ENCODE results near the gene CDH22.

CDH22 gene

DNA sequence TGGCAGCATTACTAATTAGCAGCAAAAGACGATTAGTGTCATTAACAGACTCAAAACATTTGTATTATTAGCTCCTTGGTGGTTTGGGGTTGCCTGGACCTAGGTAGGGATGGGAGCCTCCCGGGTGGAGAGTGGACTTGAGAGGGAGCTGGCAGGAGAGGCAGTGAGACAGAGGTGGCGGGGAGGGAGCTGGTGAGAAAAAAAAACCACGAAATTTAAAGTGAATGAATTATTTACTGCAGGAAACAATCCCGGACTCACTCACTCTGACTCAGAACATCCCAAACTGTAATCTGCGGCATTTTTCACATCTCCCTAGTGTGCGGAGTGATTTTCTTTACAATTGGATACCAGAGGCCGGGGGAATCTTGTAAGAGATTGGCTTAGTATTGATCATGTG lies 14.3 kb upstream of the CDH22 start:
- no peak for DNase-seq

DNA sequence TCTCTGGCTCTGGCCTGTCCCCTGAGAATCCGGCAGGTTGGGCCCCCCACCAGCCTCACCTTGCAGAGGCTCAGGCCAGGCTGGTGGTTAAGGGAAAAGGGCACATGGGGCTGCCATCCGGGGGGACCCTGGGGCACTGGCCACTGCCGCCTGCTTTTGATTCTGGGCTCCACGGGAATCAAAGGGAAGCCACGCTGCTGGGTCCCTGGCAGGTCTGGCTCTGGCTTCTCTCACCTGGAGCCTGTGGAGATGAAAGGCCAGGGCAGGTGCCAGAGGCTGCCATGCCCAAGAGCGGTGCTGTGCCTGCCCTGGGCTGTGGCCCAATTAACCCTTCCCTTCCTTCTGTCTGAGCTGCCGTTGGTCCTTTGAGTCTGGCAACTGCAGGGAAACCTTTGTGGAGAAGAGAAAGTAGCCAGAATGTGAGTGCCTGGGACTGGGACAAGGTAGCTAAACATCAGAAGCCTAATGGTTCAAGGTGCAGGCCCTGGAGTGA lies 9.4 kb upstream of the CDH22 start:
- no peak for DNase-seq

DNA sequence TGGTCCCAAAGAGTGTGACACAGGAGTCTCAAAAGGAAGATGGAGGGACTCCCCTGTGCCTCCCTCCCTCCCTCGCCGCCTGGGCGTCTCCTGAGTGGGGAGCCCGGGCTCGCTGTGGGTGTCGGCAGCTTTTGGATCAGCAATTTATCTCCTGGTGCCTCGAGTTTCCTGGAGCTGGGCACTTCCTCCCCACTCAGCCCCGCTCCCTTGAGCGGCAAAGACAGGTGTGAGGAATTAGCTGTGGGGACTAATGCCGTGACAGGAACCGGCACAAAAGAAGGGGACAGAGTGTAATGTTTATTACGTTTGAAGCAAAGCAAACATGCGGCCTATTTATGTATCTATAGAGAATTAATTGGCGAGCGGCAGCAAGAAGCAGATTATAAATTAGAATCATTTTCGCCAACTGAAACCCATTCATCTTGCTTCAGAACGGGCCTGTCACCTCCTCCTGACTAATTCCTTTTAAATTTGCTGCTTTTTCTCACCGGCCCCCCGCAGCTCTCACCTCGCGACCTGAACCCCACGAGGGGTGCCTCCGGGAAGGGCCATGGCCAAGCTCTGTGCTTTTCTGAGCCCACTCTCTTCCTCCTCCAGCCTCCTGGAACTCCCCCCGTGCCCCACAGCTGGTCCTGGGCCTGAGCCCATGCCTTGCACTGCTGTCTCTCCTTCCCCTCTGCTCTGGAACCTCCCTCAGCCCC lies 8.8 kb upstream of the CDH22 start:
- DNase-seq, result no peak

DNA sequence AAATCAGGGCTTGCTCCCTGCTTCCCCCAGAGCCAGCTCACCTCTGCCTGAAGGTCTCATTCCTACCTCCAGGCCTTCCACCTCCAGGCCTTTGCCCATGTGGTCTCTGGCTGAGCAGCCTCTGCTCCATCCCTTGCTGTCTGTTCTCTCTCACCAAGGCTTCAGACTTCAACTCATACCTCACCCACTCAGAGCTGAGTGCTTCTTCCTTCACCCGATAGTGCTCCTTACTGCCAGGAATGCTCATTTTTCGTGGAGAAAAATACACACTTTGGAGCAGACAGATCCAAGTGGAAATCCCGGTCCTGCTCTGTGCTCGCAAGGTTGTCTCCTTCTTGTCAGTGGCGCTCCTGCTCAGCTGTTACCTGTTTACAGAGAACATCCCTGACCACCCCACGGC lies 7.0 kb upstream of the CDH22 start:
- no peak for DNase-seq

DNA sequence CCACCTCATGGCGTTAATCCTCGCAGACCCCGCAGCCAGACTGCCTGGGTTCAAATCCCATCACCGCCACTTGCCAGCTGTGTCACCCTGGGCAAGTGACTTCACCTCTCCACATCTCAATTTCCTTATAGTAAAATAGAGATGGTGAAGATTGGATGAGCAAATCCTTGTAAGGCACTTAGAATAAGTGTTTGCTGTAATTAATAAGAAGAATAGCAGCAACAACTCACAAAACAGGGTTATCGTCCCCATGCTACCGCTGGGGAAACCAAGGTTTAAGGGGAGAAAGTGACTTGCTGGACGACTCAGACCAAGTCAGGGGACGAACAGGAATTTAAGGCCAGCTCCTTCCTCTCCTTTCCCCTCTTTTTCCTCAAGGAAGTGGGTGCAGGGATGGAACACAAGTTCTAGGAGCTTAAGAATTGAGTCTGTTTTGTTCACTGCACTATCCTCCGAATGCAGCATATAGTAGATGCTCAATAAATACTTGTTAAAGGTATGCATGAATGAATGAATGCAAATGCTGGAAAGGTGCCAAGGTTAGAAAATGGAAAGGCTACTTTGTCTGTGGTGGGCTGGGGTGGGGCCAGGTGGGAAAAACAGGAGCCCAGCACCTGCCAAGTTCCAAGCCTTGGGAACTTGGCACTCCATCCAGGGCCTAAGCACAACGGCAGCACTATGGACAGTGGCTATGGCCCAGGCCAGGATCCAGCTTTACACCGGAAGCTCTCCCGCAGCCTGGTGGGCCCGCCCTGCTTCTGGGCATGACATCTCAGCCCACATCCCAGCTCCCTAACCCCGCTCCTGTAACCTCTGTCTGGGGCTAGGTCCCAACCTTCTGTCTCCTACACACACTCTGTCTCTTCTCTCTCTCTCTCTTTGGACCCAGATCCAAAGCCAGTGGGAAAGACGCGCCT lies 4.9 kb upstream of the CDH22 start:
- DNase-seq, result no peak

DNA sequence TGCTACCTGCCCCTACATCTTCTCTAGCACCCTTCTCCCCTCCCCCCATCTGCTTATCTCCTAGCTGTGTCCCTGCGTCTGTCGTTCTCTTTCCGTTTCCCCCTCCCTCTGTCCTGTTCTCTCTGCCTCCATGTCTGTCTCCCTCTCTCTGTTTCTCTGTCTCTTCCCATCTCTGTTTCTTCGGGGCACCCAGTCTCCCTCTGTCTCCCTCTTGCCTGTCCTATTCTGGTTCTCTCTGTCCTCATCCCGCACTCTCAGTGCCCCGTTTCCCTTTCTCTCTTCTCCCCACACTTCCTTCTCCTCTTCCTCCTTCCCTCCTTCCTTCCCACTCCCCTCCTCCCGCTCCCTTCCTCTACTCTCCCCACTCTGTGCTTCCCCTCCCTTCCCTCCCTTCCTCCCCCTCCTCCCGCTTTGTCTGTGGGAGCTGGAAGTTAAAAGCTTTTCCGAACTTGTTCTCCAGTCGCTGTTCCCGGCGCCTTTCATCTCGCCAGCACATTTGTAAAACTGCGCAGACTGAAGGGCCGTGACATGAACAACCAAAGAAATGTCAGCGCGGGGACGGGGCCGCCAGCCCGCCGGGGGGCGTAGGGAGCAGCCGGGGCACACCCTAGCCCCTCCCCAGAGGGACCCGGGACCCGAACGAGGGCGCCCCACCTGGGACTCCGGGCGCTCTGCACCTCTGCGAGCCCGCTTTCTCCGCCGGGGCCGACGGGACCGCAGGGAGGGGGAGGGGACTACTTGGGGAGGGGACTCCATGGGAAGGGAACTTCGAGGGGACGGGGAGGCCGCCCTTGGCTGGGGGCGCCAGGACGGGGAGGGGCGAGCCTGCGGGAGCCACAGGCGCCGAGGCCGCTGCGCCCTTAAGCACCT lies 4.0 kb upstream of the CDH22 start:
- no peak for DNase-seq

DNA sequence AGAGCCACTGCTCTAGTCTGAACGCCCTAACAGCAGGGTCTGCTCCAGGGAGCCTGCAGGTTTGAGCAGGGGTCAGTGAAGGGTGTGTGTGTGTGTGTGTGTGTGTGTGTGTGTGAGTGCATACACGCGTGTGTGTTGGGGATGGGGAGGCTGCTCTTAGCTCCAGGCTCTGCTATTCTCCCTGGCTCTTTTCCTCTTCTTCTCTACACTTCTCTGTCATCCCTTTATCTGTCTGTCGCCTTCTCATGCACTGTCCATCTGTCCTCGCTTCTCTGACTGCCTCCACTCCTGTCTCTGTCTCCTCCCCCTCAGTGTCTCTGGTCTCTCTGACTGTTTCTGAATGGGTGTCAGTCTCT lies 3.4 kb upstream of the CDH22 start:
- no peak for DNase-seq

DNA sequence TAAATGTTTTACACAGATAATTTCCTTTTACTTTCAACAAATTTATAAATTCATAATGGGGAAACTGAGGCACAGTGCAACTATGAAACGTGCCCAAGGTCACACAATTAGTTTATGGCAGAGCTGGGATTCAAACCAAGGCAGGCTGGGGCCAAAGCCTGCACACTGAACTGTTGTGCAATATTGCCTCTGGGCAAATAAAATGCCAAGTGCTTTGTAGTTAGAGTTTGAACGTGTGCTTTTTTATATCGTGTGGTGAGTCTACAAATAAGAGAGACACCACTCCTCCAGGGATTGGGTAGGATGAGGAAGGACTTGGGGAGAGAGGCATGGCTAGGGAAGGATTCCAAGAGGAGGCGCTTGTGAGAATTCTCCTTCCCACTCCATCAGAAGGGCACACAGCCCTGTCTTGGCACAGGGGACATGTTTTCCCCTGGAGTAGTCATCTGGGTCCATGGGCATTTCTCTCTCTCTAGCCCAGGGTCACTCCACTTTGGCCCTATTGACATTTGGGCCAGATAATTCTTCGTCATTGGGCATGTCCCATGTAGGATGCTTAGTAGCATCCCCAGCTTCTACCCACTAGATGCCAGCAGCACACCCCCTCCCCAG lies 2.8 kb upstream of the CDH22 start:
- DNase-seq, result no peak

DNA sequence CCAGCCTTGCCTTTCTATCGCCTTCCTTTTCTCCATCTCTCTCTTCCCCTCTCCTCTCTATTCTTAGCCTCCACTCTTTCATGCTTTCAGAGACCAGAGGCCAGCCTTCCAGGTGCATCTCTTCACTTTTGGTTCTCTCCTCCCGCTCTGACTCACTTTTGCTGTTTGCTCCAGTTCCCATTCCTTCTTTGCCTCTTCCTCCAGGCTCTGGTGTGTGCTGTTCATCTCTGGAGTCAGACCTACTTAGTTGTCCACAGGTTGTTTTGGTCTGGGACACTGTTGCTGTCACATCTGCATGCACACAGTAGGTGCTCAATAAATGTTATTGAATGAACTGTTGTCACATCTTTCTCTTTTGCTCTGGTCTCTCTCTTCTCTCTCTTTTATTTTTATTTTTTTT lies 1.6 kb upstream of the CDH22 start:
- DNase-seq, result no peak

DNA sequence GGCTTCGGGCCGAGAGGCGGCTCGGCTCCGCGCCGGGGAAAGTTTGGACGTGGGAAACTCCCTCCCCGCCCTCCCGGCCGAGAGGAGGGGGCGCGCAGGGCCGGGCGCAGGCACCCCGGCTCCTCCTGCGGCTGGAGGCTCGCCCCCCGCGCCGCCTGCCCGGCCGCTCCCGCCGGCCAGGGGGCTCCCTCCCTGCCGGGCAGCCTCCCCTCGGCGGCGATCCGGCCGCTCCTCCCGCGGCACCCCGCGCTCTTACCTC lies 370 bp downstream of the CDH22 start:
- no peak for DNase-seq

DNA sequence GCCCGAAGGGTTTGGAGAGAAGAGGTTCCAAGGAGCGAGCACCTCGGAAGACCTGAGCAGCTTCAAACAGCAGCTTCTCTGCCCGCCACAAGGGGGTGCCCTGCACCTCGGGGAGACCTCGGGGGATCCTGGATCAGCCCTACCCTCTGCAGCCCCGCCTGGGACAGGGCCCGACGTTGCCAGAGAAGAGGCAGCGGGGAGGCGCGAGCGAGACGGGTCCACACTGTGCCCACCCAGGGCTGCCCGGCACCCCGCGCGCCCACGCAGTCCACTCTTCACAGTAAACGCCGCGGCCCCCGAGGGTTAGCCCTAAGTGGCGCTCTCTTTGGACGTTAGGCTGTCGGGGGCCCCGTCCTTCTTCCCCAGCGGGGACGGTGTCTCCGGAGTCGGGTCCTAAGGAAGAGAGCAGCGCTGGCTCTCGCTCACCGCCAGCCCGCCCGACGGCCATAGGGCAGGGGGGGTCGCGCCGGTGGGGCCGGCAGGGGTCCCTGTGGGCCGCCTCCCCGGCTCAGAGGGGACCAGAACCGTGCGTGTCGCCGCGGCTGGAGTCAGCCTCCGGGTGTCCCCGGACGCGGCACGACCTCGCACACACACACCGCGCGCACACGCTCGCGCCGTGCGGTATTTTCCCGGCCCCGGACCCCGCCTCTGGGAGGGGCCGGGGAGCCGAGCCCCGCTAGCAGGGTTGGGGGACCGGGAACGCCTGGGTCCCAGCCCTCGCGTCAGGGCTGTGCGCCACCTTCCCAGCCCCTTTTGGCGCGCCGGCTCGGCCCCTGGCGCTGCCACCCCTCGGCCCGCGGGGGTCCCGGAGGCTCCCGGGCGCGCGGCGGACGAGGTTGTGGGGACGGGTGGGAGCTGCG lies 929 bp downstream of the CDH22 start:
- peak; percentile 61 for DNase-seq

DNA sequence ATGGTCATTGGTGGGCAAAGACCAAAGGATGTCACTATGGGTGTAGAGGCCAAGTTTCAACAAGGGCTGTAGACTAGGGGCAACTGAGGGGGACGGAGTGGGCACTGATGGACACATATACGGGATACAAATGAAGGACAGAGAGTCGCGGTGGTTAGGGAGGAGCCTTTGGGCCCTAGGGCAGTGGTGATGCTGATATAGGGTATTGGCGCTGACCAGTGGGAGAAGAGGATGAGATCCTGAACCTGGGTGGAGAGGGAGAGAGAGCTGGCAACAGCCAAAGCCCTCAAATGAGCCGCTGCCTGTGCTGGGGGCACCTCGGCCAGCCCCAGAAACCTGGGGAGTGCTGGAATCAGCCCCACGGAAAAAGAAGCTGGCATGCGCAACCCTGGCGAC lies 1.6 kb downstream of the CDH22 start:
- no peak for DNase-seq

DNA sequence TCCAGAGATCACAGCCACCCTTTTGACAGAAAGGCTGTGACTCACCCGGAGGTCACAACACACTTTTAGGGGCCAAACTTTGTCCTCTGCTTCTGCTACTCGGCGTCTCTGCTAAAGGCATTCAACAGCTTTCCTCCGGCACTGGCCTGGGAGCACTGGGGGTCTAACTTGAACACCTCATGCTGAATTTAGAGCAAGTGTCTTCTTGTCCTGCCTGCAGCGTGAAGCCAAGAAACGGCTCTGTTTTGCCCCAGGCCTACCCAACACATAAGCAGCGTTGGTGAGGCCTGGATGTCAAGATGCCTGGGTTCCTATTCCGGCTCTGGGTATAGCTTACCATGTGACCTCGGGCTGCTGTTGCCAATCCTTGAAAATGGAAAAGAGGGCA lies 2.3 kb downstream of the CDH22 start:
- no peak for DNase-seq

DNA sequence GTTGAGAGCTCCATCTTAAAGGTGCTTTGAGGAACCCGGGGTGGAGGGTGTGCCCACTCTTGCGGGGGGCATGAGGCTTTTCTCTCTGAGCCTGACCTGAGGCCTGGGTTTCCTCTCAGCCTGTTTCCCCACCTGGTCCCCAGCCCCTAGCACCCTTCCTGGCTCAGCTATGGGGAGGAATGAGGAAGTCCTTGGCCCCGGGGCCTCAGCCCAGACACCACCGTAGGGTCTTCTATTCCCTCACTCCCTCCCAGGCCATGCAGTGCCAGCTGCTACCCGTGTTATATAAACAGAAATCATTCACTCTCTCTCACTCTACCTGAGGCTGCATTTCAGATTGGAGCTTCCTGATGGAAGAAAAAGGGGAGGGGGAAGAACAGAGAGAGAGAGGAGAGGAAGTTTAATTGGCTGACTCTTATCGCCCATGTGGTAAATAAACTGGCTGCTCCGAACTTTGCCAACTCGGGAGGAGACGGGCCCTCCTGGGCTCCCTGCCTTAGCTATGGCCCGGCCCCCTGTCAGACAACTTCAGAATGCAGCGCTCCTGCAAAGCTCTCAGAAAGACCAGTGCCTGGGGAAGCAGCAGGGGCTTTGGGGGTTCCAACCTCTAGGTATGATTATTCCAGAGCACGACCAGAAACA lies 2.8 kb downstream of the CDH22 start:
- no peak for DNase-seq

DNA sequence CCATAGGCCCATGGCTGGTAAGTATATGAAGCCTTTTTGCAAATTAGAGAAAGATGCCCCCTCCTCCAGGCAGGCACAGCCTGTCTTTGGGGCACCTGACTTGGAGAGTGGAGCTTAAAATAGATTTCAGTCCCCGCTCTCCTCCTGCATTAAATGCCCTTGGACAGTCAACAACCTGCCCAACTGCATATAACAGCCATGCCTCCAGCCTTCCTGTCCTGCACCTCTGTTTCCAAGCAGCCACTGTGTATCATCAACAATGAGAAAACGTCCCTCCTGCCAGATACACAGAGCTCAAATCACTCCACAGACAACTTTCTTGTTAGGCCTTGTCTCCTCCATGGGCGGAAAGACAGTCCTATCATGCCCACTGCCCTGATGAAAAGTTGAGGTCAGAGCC lies 3.4 kb downstream of the CDH22 start:
- DNase-seq, result no peak

DNA sequence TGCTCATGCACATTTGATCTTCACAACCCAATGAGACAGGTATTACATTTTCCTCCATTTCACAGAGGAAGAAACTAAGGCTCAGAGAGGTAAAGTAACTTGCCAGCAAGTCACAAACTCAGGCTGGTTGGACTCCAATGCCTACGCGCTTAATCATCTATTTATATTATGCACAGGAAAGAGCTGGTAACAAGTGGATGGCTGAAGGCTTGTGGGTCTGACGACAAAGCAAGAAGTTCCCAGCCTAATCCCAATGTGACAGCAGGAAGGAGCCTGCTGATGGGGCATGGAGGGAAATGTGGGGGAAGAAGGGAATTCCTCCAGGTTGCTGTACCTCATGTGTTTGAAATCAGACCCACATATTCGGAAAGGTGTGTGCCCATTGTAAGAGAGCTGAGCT lies 3.9 kb downstream of the CDH22 start:
- DNase-seq, result no peak

DNA sequence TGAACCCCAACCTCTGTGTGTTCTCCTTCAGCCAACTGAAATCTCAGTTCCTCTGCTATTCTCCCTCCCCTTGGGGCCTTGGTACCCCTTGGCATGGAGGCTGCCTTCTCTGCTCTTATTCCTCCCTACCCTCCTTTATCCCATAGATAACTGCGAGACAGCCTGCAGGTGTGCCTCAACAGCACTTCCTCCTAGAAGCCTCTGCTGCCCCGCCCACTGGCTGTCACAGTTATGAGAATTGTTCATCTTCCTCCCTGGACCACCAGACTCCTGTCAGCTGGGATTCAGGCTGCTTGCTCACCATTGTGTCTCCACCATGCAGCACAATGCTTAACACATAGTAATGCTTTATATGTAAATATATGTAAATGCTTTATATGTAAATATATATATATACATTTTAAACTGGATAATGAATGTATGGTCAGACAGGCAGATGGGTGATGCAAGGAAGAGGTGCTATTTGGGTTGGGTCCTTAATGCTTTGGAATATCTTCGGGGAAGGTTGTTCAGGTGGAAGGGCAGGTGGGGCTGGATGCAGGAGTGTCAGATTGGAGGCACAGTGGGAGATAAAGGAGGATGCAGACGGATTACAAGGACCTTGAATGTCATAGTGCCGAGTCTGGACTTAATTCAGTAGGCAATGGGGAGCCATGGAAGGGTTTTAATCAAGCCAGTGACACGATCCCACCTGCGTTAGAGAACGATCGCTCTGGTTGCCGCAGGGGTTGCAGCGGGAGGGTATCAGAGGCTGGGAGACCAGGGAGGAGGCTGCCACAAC lies 4.9 kb downstream of the CDH22 start:
- no peak for DNase-seq

DNA sequence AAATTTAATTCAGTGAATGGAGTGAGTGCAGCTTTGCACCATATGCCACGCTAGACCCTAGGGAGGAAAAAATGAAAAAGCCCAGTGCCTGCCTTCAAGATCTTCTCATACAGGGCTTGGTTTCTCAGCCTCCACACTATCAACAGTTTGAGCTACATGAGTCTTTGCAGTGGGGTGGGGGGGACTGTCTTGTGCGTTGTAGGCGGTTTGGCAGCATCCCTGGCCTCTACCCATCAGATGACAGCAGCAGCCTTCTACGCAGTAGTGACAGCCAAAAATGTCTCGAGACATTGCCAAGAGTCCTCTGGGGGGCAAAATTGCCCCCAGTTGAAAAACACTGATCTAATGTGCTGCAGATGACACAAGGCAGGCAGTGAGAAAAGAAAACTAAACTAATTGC lies 6.2 kb downstream of the CDH22 start:
- no peak for DNase-seq

DNA sequence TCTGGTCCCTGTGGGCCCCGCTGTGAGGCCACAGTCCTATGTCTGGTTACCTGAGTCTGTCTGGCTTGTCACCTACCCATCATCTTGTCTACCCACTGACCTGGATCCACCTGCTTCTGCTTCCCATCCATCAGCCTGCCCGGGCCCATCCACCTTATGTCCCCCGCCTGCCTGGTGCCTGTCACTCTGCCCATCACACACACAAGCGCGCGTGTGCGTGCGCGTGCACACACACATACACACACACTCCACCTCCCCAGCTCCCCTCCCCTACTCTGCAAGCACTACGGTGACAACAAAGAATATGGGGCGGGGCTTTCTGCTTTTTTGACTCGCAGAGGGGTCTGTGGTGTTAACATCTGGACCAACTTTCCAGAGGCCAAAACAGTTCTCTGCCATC lies 8.0 kb downstream of the CDH22 start:
- DNase-seq, result no peak

DNA sequence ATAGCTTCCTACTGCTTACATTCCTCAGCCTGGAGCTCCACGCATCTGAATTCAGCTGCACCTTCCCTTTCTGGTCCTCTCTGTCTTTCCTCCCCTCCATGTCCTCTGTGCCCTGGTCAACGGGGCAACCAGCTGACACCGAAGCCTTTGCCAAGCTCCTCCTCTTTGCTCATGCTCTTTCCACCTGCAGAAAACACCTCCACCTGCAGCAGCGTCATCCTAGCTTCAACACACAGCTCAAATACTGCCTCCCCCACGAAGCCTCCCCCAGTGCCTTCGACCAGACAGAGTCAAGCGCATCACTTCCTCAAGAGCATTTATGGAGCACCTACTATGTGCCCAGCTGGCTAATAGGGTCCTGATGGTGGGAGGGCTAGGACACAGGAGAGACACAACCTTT lies 9.2 kb downstream of the CDH22 start:
- DNase-seq, result no peak

DNA sequence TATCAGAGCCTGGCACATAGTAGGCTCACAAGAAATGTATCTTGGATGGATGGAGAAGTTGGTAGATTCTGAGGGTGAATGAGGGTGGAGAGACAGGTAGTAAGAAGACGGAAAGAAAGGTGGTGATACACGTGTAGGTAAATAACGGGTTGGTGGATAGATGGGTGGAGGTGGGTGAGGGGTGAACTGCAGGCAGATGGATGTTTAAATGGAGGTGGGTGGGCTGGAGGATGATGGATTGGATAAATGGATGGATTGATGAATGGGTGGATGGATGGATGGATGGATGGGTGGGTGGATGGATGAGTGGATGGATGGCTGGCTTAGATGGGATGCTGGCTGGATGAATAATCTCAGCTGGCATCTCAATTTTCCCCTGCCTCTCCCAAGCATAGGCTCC lies 9.9 kb downstream of the CDH22 start:
- no peak for DNase-seq
